ENCODE data around the gene ZNF316.

- TF ChIP-seq CTCF (IDR thresholded peaks at IDR 0.05) (no peak), POLR2A (IDR thresholded peaks at IDR 0.05) (no peak)
Measured at GRCh38 chr7:6621195-6622133, 15.7 kb upstream of the ZNF316 start.

Data from tibial nerve (tissue), 3 donors.